GM21381 (cell line): ENCODE results near the gene ZNF804A.

Experiments
- ATAC-seq: cut with Tn5 transposase; IDR thresholded peaks from one replicate; pipeline ENCODE4 v1.9.1; 2021; ENCODE audit warnings: mild to moderate bottlenecking, moderate library complexity; ENCODE audit not compliant: unreplicated experiment

ZNF804A gene

DNA sequence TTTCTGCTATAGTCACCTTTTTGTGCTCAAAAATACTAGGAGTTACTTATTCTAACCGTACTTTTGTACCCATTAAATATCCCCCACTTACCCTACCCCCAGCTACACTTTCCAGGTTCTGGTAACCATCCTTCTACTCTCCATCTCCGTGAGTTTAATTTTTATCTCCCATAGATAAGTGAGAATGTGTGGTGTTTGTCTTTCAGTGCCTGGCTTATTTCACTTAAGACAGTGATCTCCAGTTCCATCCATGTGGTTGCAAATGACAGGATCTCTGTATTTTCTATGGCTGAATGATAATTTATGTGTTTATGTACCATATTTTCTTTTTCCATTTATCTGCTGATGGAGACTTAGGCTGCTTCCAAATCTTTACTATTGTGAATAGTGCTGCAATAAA, 323.3 kb downstream of the ZNF804A start:
- no peak for ATAC-seq

DNA sequence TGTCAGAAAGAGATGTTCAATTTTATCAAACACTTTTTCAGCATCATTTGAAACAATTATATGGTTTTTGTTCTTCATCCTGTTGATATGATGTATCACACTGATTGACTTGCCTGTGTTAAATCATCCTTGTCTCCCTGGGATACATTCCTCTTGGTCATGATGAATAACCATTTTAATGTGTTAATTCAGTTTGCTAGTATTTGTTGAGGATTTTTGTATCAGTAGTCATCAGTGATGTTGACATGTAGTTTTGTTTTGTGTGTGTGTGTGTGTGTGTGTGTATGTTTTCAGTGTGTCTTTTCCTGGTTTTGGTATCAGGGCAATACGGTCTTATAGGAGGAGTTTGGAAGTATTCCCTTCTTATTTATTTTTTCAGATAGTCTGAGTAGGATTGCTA, 325.4 kb downstream of the ZNF804A start:
- ATAC-seq, result no peak

DNA sequence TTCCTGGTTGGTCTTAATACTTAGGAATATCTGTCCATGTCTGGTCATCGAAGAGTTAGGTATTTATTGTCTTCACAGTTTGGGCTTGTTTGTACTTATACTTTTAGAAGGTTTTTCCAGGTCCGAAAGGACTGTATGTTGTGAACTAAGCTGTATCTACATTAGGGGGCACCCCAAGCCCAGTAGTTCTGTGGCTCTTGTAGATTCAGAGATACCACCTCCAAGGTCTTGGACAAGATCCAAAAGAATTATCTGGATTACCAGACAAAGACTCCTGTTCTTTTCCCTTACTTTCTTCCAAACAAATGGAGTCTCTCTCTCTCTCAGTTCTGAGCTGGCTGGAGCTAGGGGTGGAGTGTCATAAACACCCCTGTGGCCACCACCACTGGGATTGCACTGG, 328.7 kb downstream of the ZNF804A start:
- ATAC-seq, result no peak

DNA sequence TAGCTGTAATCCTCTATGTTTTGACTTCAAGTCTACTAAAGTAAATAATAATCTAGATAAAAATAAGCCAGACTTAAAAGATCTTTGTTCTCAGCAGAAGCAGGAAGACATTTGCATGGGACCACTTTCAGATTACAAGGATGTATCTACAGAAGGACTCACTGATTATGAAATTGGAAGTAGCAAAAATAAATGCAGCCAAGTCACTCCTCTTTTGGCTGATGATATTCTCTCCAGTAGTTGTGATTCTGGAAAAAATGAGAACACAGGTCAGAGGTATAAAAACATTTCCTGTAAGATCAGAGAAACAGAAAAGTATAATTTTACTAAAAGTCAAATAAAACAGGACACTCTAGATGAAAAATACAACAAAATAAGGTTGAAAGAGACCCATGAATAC, 338.4 kb downstream of the ZNF804A start:
- ATAC-seq, result no peak

DNA sequence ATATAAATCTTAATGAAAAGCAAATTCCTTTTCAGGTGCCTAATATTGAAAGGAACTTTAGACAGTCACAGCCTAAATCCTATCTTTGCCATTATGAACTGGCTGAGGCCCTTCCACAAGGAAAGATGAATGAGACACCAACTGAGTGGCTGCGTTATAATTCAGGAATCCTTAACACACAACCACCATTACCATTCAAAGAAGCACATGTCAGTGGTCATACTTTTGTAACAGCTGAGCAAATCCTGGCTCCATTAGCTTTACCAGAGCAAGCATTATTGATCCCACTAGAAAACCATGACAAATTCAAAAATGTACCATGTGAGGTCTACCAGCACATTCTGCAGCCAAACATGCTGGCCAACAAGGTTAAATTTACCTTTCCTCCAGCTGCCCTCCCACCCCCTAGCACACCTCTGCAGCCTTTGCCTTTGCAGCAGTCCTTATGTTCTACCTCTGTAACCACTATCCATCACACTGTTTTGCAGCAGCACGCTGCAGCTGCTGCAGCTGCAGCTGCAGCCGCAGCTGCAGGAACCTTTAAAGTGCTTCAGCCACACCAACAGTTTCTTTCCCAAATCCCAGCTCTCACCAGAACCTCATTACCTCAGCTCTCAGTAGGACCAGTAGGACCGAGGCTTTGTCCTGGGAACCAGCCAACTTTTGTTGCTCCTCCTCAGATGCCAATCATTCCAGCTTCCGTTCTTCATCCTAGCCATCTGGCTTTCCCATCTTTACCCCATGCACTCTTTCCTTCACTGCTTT, 340.1 kb downstream of the ZNF804A start:
- ATAC-seq, result no peak

DNA sequence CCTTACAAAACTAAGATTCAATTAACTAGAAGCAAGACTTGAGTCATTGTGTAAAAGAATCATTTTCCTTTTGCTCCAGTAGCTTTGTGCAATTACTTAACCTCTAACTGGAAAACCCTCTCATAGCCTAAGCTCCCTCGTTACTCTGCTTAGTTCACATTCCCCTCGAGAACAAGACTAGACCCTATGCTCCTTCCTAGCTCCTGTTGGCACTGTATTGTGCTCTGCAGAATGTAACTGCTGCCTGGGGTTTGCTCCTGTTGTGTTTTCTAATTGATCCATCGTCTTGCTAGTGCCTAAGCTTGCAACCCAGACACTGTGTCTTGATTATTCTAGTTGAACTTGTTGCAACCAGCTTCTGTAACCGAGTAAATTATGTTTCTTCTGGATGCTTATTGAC, 347.0 kb downstream of the ZNF804A start:
- no peak for ATAC-seq

DNA sequence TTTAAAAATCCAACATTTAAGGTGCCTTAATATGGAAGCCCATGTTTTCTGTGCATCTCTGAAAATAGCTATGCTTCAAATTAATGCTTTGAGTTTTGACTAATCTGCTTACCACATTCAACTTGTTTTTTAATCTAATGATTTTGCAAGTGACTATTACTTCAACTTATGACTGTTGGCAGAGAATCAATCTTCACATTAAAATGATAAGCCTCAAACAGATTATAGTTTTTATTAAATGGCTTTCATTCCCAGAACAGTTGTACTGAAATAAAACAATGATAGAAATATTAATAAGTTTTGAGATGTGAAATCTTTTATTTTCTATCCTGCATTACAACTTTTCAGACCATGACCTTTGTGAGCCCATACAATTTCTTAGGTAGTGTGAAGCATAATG, 347.5 kb downstream of the ZNF804A start:
- ATAC-seq, result no peak

DNA sequence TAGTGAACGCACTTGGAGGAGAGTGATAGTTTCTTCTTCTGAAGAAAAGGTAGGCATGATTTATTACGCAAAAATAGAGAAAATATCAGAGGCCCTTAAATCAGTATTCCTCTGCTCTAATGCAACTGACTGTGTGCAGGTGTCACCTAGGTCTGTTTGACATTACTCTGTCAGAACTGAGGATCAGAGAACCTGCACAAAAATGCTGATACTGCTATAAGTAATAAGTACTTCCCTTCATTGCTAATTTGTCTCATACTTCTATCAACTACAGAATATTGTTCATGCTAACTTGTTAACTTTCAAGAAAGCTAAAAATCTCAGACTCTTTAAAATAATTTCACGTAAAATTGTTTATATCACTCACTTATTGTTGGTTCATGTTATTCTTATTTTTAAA, 358.5 kb downstream of the ZNF804A start:
- ATAC-seq, result no peak

DNA sequence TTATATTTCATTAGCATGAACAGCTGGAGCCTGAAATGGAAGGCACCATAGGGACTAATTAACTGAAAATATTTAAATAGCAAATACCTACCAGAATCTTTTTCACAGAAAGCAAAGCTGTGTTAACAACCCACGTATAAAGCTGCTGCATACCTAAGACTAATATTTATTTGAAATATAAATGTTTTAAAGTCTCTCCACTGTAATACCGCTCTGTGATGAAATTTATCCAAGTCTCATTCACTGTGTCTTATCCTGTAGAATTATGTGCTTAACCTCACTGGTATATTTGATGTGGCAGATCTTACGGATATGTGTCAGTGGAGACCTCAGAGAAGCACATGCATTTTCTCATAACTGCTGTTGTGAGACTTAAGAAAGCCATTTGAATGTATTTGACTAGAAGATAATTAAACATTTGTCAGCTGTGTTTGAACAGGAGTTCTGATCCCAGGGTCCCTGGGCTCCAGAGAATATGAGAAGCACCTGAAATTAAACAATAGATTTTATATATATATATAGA, 373.3 kb downstream of the ZNF804A start:
- no peak for ATAC-seq
